HCT116 (cell line): Measurements from ENCODE around the gene OPN4. TPM values are rescaled to one million over a fixed set of nuclear protein-coding genes. Genes with fewer than 3 reads are reported as not detected.

Source experiments
- ATAC-seq: fragments of 200-7000 bp; cut with Tn5 transposase; 2 replicates; pipeline ENCODE4 v1.9.1; 2020; ENCODE audit warnings: mild to moderate bottlenecking, moderate library complexity
- BruUV-seq: library from RNA; stranded (reverse); fragments of 400-500 nt; replicated peaks from 2 replicates; lab custom pipeline; 2021; lab: Mats Ljungman, UMichigan
- CTCF ChIA-PET: fragments of 300-600 bp; sonication (Branson Sonifier 250); formaldehyde crosslinking; loops from one replicate; lab custom pipeline; 2021; ENCODE audit warnings: antibody characterized with exemption; lab: Charles Lee
- POLR2A ChIA-PET: fragments of 300-600, 350-600 bp; sonication (Branson Sonifier 250); formaldehyde crosslinking; loops from one replicate; lab custom pipeline; 2021; ENCODE audit warnings: antibody characterized with exemption; lab: Charles Lee
- RAD21 ChIA-PET, 2 experiments: fragments of 300-600 bp; sonication (Branson Sonifier 250); formaldehyde crosslinking; loops; one replicate each; lab custom pipeline; 2023; ENCODE audit warnings: low total read pairs in 2 of 2; ENCODE audit not compliant: uncharacterized antibody in 2 of 2, unreplicated experiment in 2 of 2, low non-redundant PET in 1 of 2; lab: Charles Lee
- DNase-seq: peaks from one replicate; pipeline ENCODE4 v3.0.0-alpha.2; 2010; ENCODE audit warnings: low read depth, low spot score
- H2AFZ ChIP-seq: fragments of 200-600 bp; shearing (Covaris generic), sonication (generic); 2 replicates; pipeline ENCODE4 v1.6.1; 2017; ENCODE audit warnings: low read depth, mixed run types, mixed read lengths, antibody characterized with exemption, low read length; ENCODE audit not compliant: poor library complexity, severe bottlenecking
- H3K27ac ChIP-seq: 2 replicates; pipeline ENCODE4 v1.5.1; 2012; ENCODE audit warnings: low read depth, low read length
- H3K27me3 ChIP-seq: fragments of 200-600 bp; sonication (generic); 2 replicates; pipeline ENCODE4 v1.6.1; 2016; ENCODE audit warnings: mixed run types, low read length, mixed read lengths; ENCODE audit not compliant: insufficient read depth
- H3K36me3 ChIP-seq, 2 experiments: fragments of 200-500 bp in 1 of 2; fragments of 200-600 bp in 1 of 2; sonication (Bioruptor generic) in 1 of 2; sonication (generic) in 1 of 2; 2 replicates each; pipeline versions ENCODE4 v1.5.1 to v1.6.1; 2014 to 2016; ENCODE audit warnings: low read length in 2 of 2, inconsistent platforms in 1 of 2, mixed read lengths in 1 of 2, mixed run types in 1 of 2; ENCODE audit not compliant: insufficient read depth in 2 of 2, control insufficient read depth in 1 of 2
- H3K4me1 ChIP-seq, 2 experiments: fragments of 200-600 bp in 1 of 2; sonication (generic) in 1 of 2; 2 replicates each; pipeline versions ENCODE4 v1.5.1 to v1.6.1; 2012 to 2017; ENCODE audit warnings: low read length in 2 of 2, inconsistent platforms in 1 of 2, mild to moderate bottlenecking in 1 of 2, mixed read lengths in 1 of 2, mixed run types in 1 of 2, moderate library complexity in 1 of 2; ENCODE audit not compliant: insufficient read depth in 2 of 2, control insufficient read depth in 1 of 2
- H3K4me2 ChIP-seq: fragments of 200-600 bp; sonication (generic); 2 replicates; pipeline ENCODE4 v1.6.1; 2017; ENCODE audit warnings: mixed run types, low read length, mixed read lengths
- H3K4me3 ChIP-seq, 2 experiments: fragments of 200-600 bp in 1 of 2; sonication (generic) in 1 of 2; replicated peaks in 1 of 2; 2 replicates each; pipeline ENCODE4 v1.5.1; 2011 to 2016; ENCODE audit warnings: low read length in 2 of 2, control low read depth in 1 of 2, low read depth in 1 of 2, mild to moderate bottlenecking in 1 of 2, mixed read lengths in 1 of 2, mixed run types in 1 of 2
- H3K79me2 ChIP-seq: fragments of 200-600 bp; sonication (generic); 2 replicates; pipeline ENCODE4 v1.6.1; 2017; ENCODE audit warnings: mild to moderate bottlenecking, mixed run types, low read length, moderate library complexity, mixed read lengths; ENCODE audit not compliant: insufficient read depth
- H3K9ac ChIP-seq: fragments of 200-600 bp; sonication (generic); 2 replicates; pipeline ENCODE4 v1.6.1; 2016; ENCODE audit warnings: low read length, mixed read lengths
- H3K9me2 ChIP-seq: fragments of 200-600 bp; sonication (generic), shearing (Covaris generic); 2 replicates; pipeline ENCODE4 v1.6.1; 2017; ENCODE audit warnings: mixed run types, mild to moderate bottlenecking, moderate library complexity; ENCODE audit not compliant: insufficient read depth
- H3K9me3 ChIP-seq, 2 experiments: fragments of 200-500 bp in 1 of 2; fragments of 200-600 bp in 1 of 2; sonication (Bioruptor generic) in 1 of 2; sonication (generic) in 1 of 2; 2 replicates each; pipeline ENCODE4 v1.6.1; 2014 to 2017; ENCODE audit warnings: low read length in 2 of 2, mixed read lengths in 2 of 2, inconsistent platforms in 1 of 2, low read depth in 1 of 2, mild to moderate bottlenecking in 1 of 2, mixed run types in 1 of 2, moderate library complexity in 1 of 2; ENCODE audit not compliant: control insufficient read depth in 1 of 2, insufficient read depth in 1 of 2
- H4K20me1 ChIP-seq: fragments of 200-600 bp; sonication (generic), shearing (Covaris generic); 2 replicates; pipeline ENCODE4 v1.6.1; 2017; ENCODE audit warnings: mixed run types, mild to moderate bottlenecking, moderate library complexity; ENCODE audit not compliant: insufficient read depth
- CBX3 ChIP-seq: IDR thresholded peaks from 2 replicates; pipeline ENCODE4 v1.6.1; 2012; ENCODE audit warnings: low read depth
- CEBPB ChIP-seq: IDR thresholded peaks from 2 replicates; pipeline ENCODE4 v1.6.1; 2012; ENCODE audit warnings: low read depth
- ELF1 ChIP-seq: IDR thresholded peaks from 2 replicates; pipeline ENCODE4 v1.6.1; 2012; ENCODE audit warnings: low read depth, borderline replicate concordance
- FOSL1 ChIP-seq: IDR thresholded peaks from 2 replicates; pipeline ENCODE4 v1.6.1; 2012; ENCODE audit warnings: low read depth
- SP1 ChIP-seq: IDR thresholded peaks from 2 replicates; pipeline ENCODE4 v1.6.1; 2012; ENCODE audit warnings: low read depth
- TCF7L2 ChIP-seq: IDR thresholded peaks from 2 replicates; pipeline ENCODE4 v1.7.0; 2011; ENCODE audit warnings: borderline replicate concordance, inconsistent platforms; ENCODE audit not compliant: insufficient read depth, insufficient read length; ENCODE audit errors: extremely low read depth
- ZFX ChIP-seq: fragments of 450-650 bp; IDR thresholded peaks from 2 replicates; pipeline ENCODE4 v1.6.1; 2017
- intact Hi-C: fragments of 100-400 bp; cut with micrococcal nuclease; formaldehyde crosslinking; loops from 2 replicates; pipeline ENCODE4 v1.10.0; 2022
- total RNA-seq: library from RNA; stranded (reverse); gene quantifications from one replicate; pipeline ENCODE4 v1.2.1, GENCODE V29; 2021; ENCODE audit not compliant: unreplicated experiment
- TF ChIP-seq, protein P1 (sequence below): IDR thresholded peaks from 2 replicates; pipeline ENCODE4 v1.6.1; 2012; ENCODE audit warnings: low read depth
- TF ChIP-seq, protein P2 (sequence below), 3 experiments: fragments of 200-600 bp in 1 of 3; sonication (generic) in 1 of 3; IDR thresholded peaks in 2 of 3; conservative IDR thresholded peaks in 1 of 3; 2 replicates each; pipeline ENCODE4 v1.5.1; 2012 to 2017; ENCODE audit warnings: low read depth in 2 of 3, low read length in 2 of 3, antibody characterized with exemption in 1 of 3, borderline replicate concordance in 1 of 3, control low read depth in 1 of 3, mild to moderate bottlenecking in 1 of 3, mixed read lengths in 1 of 3, mixed run types in 1 of 3, moderate library complexity in 1 of 3; ENCODE audit not compliant: insufficient read depth in 1 of 3

OPN4 gene
- total RNA-seq, 1 experiment from 2014 or later, result not detected

DNA sequence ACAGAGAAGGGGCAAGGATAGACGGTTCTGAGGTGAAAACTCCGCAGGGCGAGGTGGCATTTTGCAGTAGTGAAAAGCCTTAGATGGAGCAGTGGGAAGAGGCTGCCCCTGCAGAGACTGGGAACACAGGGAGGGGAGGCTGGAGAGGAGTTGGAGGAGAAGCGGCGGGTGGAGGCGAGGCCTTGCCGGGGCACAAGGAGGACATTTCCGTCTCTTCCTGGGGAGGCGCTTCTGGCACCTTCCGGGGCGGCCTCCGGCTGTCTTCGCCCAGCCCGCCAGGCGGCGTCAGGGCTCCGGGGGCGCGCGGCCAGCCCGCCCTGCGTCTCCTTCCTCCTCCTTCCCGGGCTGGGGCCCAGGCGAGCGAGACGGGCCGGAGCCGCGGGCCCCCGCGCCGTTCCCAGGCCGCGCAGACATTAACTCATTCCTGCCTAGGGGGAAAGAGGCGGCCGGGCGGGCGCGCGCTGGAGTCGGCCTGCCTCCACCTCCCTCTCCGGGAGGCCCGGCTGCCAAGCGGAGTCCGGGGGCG is 56.7 kb downstream of the OPN4 start (continued):
- no peak for TF ChIP-seq TCF7L2
- 0 out of 2 replicates have a peak, but pooled peaks have one; percentile 19 for TF ChIP-seq CBX3
- TF ChIP-seq FOSL1, result no peak

DNA sequence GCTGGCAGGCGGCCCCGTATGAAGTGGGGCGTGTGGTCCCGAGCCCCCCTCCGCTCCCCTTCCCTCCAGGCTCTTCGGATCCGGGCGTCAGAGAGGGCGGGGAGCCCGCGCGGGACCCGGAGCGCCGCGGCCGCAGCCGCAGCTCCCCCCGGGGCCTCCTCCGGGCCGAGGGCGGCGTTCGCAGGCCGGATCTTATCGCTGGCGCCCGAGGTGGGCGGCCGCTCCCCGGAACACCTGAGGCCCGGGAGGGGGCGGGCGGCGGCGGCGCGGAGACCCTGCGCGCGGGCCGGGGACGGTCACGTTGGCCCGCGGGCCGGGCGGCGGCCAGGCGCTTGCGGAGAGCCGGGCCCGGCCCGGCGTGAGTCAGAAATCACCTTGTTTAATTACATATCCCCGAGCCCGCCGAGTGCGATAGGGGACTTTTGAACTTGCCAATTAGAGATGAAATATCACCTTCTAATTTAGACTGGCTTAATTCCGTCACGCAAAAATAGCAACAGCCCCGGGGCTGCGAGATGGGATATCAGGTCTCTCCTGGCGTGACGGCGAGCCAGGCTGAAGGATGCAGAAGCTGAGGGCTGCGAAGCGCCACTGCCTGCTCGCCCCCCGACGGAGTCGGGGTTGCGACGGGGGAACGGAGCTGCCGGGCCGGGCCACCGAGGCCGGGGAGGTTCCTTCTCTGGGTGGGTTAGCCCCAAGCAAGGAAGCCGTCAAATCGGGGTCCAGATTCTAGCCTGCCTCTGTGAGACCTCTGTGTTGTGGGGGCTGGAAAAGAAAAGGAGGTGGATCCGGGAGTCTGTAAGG is 57.4 kb downstream of the OPN4 start:
- Histone ChIP-seq H3K4me1 (peaks cover 8 to 19% of the 10 kb centered on the region in 2 experiments; a peak in 3 of 4 replicates), H2AFZ (peak overlapping the region; percentile 77), H3K36me3 (no peaks in the 10 kb centered on the region), H3K9me2 (no peaks in the 10 kb centered on the region), H3K79me2 (no peaks in the 10 kb centered on the region), H3K27ac (peak overlapping the region; percentile 98), H3K4me3 (peak overlapping the region; percentile 63 to 87), H4K20me1 (no peaks in the 10 kb centered on the region), H3K27me3 (no peaks in the 10 kb centered on the region), H3K9me3 (no peaks in the 10 kb centered on the region), H3K4me2 (peak overlapping the region; percentile 99), H3K9ac (peak overlapping the region; percentile 84)
- POLR2A ChIA-PET, result interaction anchor here (0.7 kb wide), 1 partner anchor 139 kb away, joined by 3 read pairs; no protein-coding TSS in a partner anchor
- DNase-seq, result no peak
- RAD21 ChIA-PET, result no interaction called here
- BruUV-seq, result no TSS peak
- intact Hi-C loops, result loop anchor here (5.0 kb wide), 2 partner anchors 186 to 251 kb away; no protein-coding TSS in a partner anchor
- no peak for TF ChIP-seq ELF1
- TF ChIP-seq CEBPB, result no peak
- peak; percentile 95 for TF ChIP-seq ZFX
- TF ChIP-seq, protein P1, sequence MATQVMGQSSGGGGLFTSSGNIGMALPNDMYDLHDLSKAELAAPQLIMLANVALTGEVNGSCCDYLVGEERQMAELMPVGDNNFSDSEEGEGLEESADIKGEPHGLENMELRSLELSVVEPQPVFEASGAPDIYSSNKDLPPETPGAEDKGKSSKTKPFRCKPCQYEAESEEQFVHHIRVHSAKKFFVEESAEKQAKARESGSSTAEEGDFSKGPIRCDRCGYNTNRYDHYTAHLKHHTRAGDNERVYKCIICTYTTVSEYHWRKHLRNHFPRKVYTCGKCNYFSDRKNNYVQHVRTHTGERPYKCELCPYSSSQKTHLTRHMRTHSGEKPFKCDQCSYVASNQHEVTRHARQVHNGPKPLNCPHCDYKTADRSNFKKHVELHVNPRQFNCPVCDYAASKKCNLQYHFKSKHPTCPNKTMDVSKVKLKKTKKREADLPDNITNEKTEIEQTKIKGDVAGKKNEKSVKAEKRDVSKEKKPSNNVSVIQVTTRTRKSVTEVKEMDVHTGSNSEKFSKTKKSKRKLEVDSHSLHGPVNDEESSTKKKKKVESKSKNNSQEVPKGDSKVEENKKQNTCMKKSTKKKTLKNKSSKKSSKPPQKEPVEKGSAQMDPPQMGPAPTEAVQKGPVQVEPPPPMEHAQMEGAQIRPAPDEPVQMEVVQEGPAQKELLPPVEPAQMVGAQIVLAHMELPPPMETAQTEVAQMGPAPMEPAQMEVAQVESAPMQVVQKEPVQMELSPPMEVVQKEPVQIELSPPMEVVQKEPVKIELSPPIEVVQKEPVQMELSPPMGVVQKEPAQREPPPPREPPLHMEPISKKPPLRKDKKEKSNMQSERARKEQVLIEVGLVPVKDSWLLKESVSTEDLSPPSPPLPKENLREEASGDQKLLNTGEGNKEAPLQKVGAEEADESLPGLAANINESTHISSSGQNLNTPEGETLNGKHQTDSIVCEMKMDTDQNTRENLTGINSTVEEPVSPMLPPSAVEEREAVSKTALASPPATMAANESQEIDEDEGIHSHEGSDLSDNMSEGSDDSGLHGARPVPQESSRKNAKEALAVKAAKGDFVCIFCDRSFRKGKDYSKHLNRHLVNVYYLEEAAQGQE, result no peak
- TF ChIP-seq SP1, result no peak
- TF ChIP-seq, protein P2, sequence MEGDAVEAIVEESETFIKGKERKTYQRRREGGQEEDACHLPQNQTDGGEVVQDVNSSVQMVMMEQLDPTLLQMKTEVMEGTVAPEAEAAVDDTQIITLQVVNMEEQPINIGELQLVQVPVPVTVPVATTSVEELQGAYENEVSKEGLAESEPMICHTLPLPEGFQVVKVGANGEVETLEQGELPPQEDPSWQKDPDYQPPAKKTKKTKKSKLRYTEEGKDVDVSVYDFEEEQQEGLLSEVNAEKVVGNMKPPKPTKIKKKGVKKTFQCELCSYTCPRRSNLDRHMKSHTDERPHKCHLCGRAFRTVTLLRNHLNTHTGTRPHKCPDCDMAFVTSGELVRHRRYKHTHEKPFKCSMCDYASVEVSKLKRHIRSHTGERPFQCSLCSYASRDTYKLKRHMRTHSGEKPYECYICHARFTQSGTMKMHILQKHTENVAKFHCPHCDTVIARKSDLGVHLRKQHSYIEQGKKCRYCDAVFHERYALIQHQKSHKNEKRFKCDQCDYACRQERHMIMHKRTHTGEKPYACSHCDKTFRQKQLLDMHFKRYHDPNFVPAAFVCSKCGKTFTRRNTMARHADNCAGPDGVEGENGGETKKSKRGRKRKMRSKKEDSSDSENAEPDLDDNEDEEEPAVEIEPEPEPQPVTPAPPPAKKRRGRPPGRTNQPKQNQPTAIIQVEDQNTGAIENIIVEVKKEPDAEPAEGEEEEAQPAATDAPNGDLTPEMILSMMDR (IDR thresholded peaks at IDR 0.05 in 2 of 3, conservative IDR thresholded peaks at IDR 0.05 in 1 of 3; ENCODE audit: borderline replicate concordance in 1 of 3, insufficient read depth in 1 of 3, low read depth in 2 of 3, low read length in 2 of 3), result no peak
- peak; percentile 55 for ATAC-seq
- CTCF ChIA-PET, result interaction anchor here (0.6 kb wide), 1 partner anchor 248 kb away, joined by 3 read pairs; no protein-coding TSS in a partner anchor
